Lower leg skin (tissue), 3 donors: ENCODE data around the gene NAE1.

ENCODE experiments used
- CTCF ChIP-seq, 3 donors: fragments of 450-650 bp; IDR thresholded peaks; one replicate each; pipeline ENCODE4 v1.5.1; 2016; ENCODE audit warnings: antibody characterized with exemption in 3 of 3, mild to moderate bottlenecking in 3 of 3, moderate library complexity in 2 of 3
- POLR2A ChIP-seq, 2 donors: fragments of 450-650 bp; IDR thresholded peaks; one replicate each; pipeline ENCODE4 v1.6.1; 2016 to 2017; ENCODE audit warnings: antibody characterized with exemption in 2 of 2, mild to moderate bottlenecking in 1 of 2, moderate library complexity in 1 of 2

GRCh38 chr16:66848172-66848571, 17.4 kb upstream of the NAE1 start:
- TF ChIP-seq CTCF (IDR thresholded peaks at IDR 0.05) (no peak), POLR2A (IDR thresholded peaks at IDR 0.05) (no peak)
